CD14-positive monocyte (primary cell): Measurements from ENCODE around the gene WNT8B. TPM values are rescaled to one million over a fixed set of nuclear protein-coding genes. Genes with fewer than 3 reads are reported as not detected.

Experiments used
- DNase-seq, 3 donors: peaks; one replicate each; pipeline ENCODE4 v3.0.0-alpha.2; 2011 to 2022
- H2AFZ ChIP-seq: 2 replicates; pipeline ENCODE4 v1.6.0; 2012; ENCODE audit warnings: mild to moderate bottlenecking, low read depth, low read length, inconsistent platforms; ENCODE audit not compliant: insufficient read depth, poor library complexity, severe bottlenecking
- H3K27ac ChIP-seq, 2 donors: 1 replicate in 1 of 2; 2 replicates in 1 of 2; pipeline ENCODE4 v1.5.1; 2012 to 2013; ENCODE audit warnings: low read length in 2 of 2, control low read depth in 1 of 2, inconsistent platforms in 1 of 2, low read depth in 1 of 2, mild to moderate bottlenecking in 1 of 2
- H3K27me3 ChIP-seq, 2 donors: one replicate each; pipeline versions ENCODE4 v1.6.0 to v1.6.1; 2011 to 2013; ENCODE audit warnings: low read length in 2 of 2; ENCODE audit not compliant: control insufficient read depth in 2 of 2, insufficient read depth in 2 of 2
- H3K36me3 ChIP-seq, 2 donors: replicated peaks in 1 of 2; 1 replicate in 1 of 2; 2 replicates in 1 of 2; pipeline versions ENCODE4 v1.5.1 to v1.6.1; 2012 to 2013; ENCODE audit warnings: low read length in 2 of 2, control low read depth in 1 of 2, inconsistent platforms in 1 of 2, mild to moderate bottlenecking in 1 of 2; ENCODE audit not compliant: insufficient read depth in 2 of 2, control insufficient read depth in 1 of 2
- H3K4me1 ChIP-seq, 2 donors: 1 replicate in 1 of 2; 2 replicates in 1 of 2; pipeline versions ENCODE4 v1.5.1 to v1.6.1; 2012 to 2013; ENCODE audit warnings: low read length in 2 of 2, control low read depth in 1 of 2, inconsistent platforms in 1 of 2, mild to moderate bottlenecking in 1 of 2, moderate library complexity in 1 of 2; ENCODE audit not compliant: insufficient read depth in 2 of 2, control insufficient read depth in 1 of 2
- H3K4me2 ChIP-seq: replicated peaks from 2 replicates; pipeline ENCODE3; 2012; ENCODE audit warnings: low read length, moderate library complexity, mild to moderate bottlenecking; ENCODE audit not compliant: poor library complexity, severe bottlenecking; ENCODE audit errors: extremely low read depth
- H3K4me3 ChIP-seq, 3 experiments: fragments of 200-600 bp in 1 of 3; sonication (generic) in 1 of 3; replicated peaks in 1 of 3; 1 replicate in 2 of 3; 2 replicates in 1 of 3; pipeline ENCODE4 v1.5.1; 2011 to 2013; ENCODE audit warnings: low read length in 3 of 3, mild to moderate bottlenecking in 3 of 3, control low read depth in 2 of 3, low read depth in 2 of 3, inconsistent platforms in 1 of 3, moderate library complexity in 1 of 3
- H3K79me2 ChIP-seq: 2 replicates; pipeline ENCODE4 v1.6.0; 2012; ENCODE audit warnings: mild to moderate bottlenecking, control low read depth, inconsistent platforms, low read length, moderate library complexity; ENCODE audit not compliant: insufficient read depth
- H3K9ac ChIP-seq: 2 replicates; pipeline ENCODE4 v1.6.0; 2017; ENCODE audit warnings: low read length, mild to moderate bottlenecking; ENCODE audit not compliant: insufficient read depth, poor library complexity, severe bottlenecking
- H3K9me3 ChIP-seq, 2 donors: replicated peaks in 1 of 2; 1 replicate in 1 of 2; 2 replicates in 1 of 2; pipeline versions ENCODE4 v1.5.1 to v1.6.1; 2012 to 2013; ENCODE audit warnings: low read length in 2 of 2, control low read depth in 1 of 2; ENCODE audit not compliant: control insufficient read depth in 1 of 2, insufficient read depth in 1 of 2
- H4K20me1 ChIP-seq: 2 replicates; pipeline ENCODE4 v1.6.0; 2012; ENCODE audit warnings: mild to moderate bottlenecking, low read length, control low read depth, moderate library complexity; ENCODE audit not compliant: insufficient read depth
- H3K27ac Mint-ChIP-seq, 7 donors: one replicate each; pipeline ENCODE4 v1.8.0; 2020; ENCODE audit warnings: mild to moderate bottlenecking in 7 of 7, mixed read lengths in 7 of 7, moderate library complexity in 6 of 7, inconsistent platforms in 2 of 7
- H3K27me3 Mint-ChIP-seq, 3 donors: one replicate each; pipeline ENCODE4 v1.8.0; 2021 to 2022; ENCODE audit warnings: low read depth in 3 of 3, mild to moderate bottlenecking in 3 of 3, mixed read lengths in 3 of 3, moderate library complexity in 3 of 3, inconsistent platforms in 1 of 3
- H3K36me3 Mint-ChIP-seq, 2 donors: one replicate each; pipeline ENCODE4 v1.8.0; 2020; ENCODE audit warnings: mixed read lengths in 2 of 2, inconsistent platforms in 1 of 2, mild to moderate bottlenecking in 1 of 2
- H3K4me1 Mint-ChIP-seq: one replicate; pipeline ENCODE4 v1.8.0; 2020; ENCODE audit warnings: mild to moderate bottlenecking, mixed read lengths
- H3K4me3 Mint-ChIP-seq, 2 donors: one replicate each; pipeline ENCODE4 v1.8.0; 2020; ENCODE audit warnings: mild to moderate bottlenecking in 2 of 2, mixed read lengths in 2 of 2, moderate library complexity in 1 of 2
- H3K9me3 Mint-ChIP-seq, 7 donors: one replicate each; pipeline ENCODE4 v1.8.0; 2020 to 2022; ENCODE audit warnings: mixed read lengths in 7 of 7, mild to moderate bottlenecking in 6 of 7, moderate library complexity in 6 of 7, inconsistent platforms in 2 of 7
- CTCF ChIP-seq: fragments of 200-600 bp; IDR thresholded peaks from one replicate; pipeline ENCODE4 v1.8.0; 2022; ENCODE audit warnings: antibody characterized with exemption, mild to moderate bottlenecking
- WGBS: methylation state at CpG from one replicate; pipeline ENCODE4 v1.1.5; 2013; ENCODE audit warnings: missing lambda C conversion rate; ENCODE audit not compliant: insufficient coverage; 5-methylcytosine and 5-hydroxymethylcytosine counted together
- intact Hi-C, 2 donors: fragments of 100-400 bp; cut with micrococcal nuclease; formaldehyde crosslinking; loops; one replicate each; pipeline versions ENCODE4 v1.15.0 to v1.15.1; 2023
- polyA plus RNA-seq, 3 donors: library from polyadenylated mRNA; depleted of rRNA in 1 of 3; unstranded in 2 of 3; stranded (reverse) in 1 of 3; fragments of 300-500 nt in 2 of 3; fragments of >200 nt in 1 of 3; fragmentation: Illumina TruSeq in 2 of 3; gene quantifications; 1 replicate in 2 of 3; 2 replicates in 1 of 3; pipeline ENCODE4 v1.2.3, GENCODE V29; 2012 to 2021

WNT8B gene
- polyA plus RNA-seq, 3 donors = not detected

GRCh38 chr10:100510533-100511308 is 47.9 kb downstream of the WNT8B start:
- no peak for DNase-seq
- WGBS = 44% methylated on average over 4 of the region's 7 CpGs
- no peak for TF ChIP-seq CTCF
- Mint-ChIP-seq H3K27me3 (no peaks in the 10 kb centered on the region), H3K4me1 (peaks cover 10% of the 10 kb centered on the region), H3K9me3 (no peaks in the 10 kb centered on the region), H3K27ac (peak overlapping the region in 1 of 7 donors; percentile 36), H3K36me3 (peaks cover 43 to 54% of the 10 kb centered on the region in 2 donors), H3K4me3 (no peak overlapping the region)
- no peak overlapping the region for H3K4me3 ChIP-seq
- intact Hi-C loops = no loop called here
- no peak overlapping the region for H3K27ac ChIP-seq
- no peaks in the 10 kb centered on the region for H3K9me3 ChIP-seq
- no peaks in the 10 kb centered on the region for H4K20me1 ChIP-seq
- H3K36me3 ChIP-seq = peaks cover 19 to 44% of the 10 kb centered on the region in 2 donors
- H3K9ac ChIP-seq = peak overlapping the region; percentile 13
- no peaks in the 10 kb centered on the region for H3K27me3 ChIP-seq
- H3K4me1 ChIP-seq = peaks cover 12% of the 10 kb centered on the region in 2 donors
- no peaks in the 10 kb centered on the region for H3K79me2 ChIP-seq
- H2AFZ ChIP-seq = no peak overlapping the region
- no peak overlapping the region for H3K4me2 ChIP-seq

GRCh38 chr10:100515612-100516011 is 52.8 kb downstream of the WNT8B start:
- Histone ChIP-seq H2AFZ (no peak overlapping the region), H3K4me1 (peaks cover 15 to 20% of the 10 kb centered on the region in 2 donors), H3K9ac (no peak overlapping the region), H3K36me3 (peaks cover 6 to 16% of the 10 kb centered on the region in 2 donors), H3K79me2 (no peaks in the 10 kb centered on the region), H4K20me1 (peaks cover 4% of the 10 kb centered on the region), H3K4me2 (no peak overlapping the region), H3K27me3 (peaks cover 16 to 18% of the 10 kb centered on the region in 2 donors), H3K9me3 (peaks cover 0 to 13% of the 10 kb centered on the region in 2 donors), H3K4me3 (no peak overlapping the region), H3K27ac (no peak overlapping the region)
- no peak overlapping the region for H3K27ac Mint-ChIP-seq
- H3K36me3 Mint-ChIP-seq = peaks cover 31 to 44% of the 10 kb centered on the region in 2 donors
- DNase-seq = no peak
- intact Hi-C loops = loop anchor here in 1 of 2 donors (5.0 kb wide), 1 partner anchor 73 kb away; no protein-coding TSS in a partner anchor
- H3K27me3 Mint-ChIP-seq = peaks cover 15 to 22% (median 21%) of the 10 kb centered on the region in 3 donors
- peaks cover 19% of the 10 kb centered on the region for H3K4me1 Mint-ChIP-seq
- no peak for TF ChIP-seq CTCF
- WGBS = 100% methylated on average over 2 of the region's 3 CpGs
- no peak overlapping the region for H3K4me3 Mint-ChIP-seq
- peaks cover 0 to 7% (median 0%) of the 10 kb centered on the region in 7 donors for H3K9me3 Mint-ChIP-seq
